HCT116 (cell line): ENCODE results near the gene TRABD. TPM values are rescaled to one million over a fixed set of nuclear protein-coding genes. Genes with fewer than 3 reads are reported as not detected.
A peak's percentile ranks its signal among the peaks of the same experiment; 100 is the strongest.

Experiments used
- ATAC-seq: fragments of 200-7000 bp; cut with Tn5 transposase; 2 replicates; pipeline ENCODE4 v1.9.1; 2020; ENCODE audit warnings: mild to moderate bottlenecking, moderate library complexity
- BruUV-seq: library from RNA; stranded (reverse); fragments of 400-500 nt; replicated peaks from 2 replicates; lab custom pipeline; 2021; lab: Mats Ljungman, UMichigan
- CTCF ChIA-PET: fragments of 300-600 bp; sonication (Branson Sonifier 250); formaldehyde crosslinking; loops from one replicate; lab custom pipeline; 2021; ENCODE audit warnings: antibody characterized with exemption; lab: Charles Lee
- POLR2A ChIA-PET: fragments of 300-600, 350-600 bp; sonication (Branson Sonifier 250); formaldehyde crosslinking; loops from one replicate; lab custom pipeline; 2021; ENCODE audit warnings: antibody characterized with exemption; lab: Charles Lee
- RAD21 ChIA-PET, 2 experiments: fragments of 300-600 bp; sonication (Branson Sonifier 250); formaldehyde crosslinking; loops; one replicate each; lab custom pipeline; 2023; ENCODE audit warnings: low total read pairs in 2 of 2; ENCODE audit not compliant: uncharacterized antibody in 2 of 2, unreplicated experiment in 2 of 2, low non-redundant PET in 1 of 2; lab: Charles Lee
- DNase-seq: peaks from one replicate; pipeline ENCODE4 v3.0.0-alpha.2; 2010; ENCODE audit warnings: low read depth, low spot score
- H2AFZ ChIP-seq: fragments of 200-600 bp; shearing (Covaris generic), sonication (generic); 2 replicates; pipeline ENCODE4 v1.6.1; 2017; ENCODE audit warnings: low read depth, mixed run types, mixed read lengths, antibody characterized with exemption, low read length; ENCODE audit not compliant: poor library complexity, severe bottlenecking
- H3K27ac ChIP-seq: 2 replicates; pipeline ENCODE4 v1.5.1; 2012; ENCODE audit warnings: low read depth, low read length
- H3K27me3 ChIP-seq: fragments of 200-600 bp; sonication (generic); 2 replicates; pipeline ENCODE4 v1.6.1; 2016; ENCODE audit warnings: mixed run types, low read length, mixed read lengths; ENCODE audit not compliant: insufficient read depth
- H3K36me3 ChIP-seq, 2 experiments: fragments of 200-500 bp in 1 of 2; fragments of 200-600 bp in 1 of 2; sonication (Bioruptor generic) in 1 of 2; sonication (generic) in 1 of 2; 2 replicates each; pipeline versions ENCODE4 v1.5.1 to v1.6.1; 2014 to 2016; ENCODE audit warnings: low read length in 2 of 2, inconsistent platforms in 1 of 2, mixed read lengths in 1 of 2, mixed run types in 1 of 2; ENCODE audit not compliant: insufficient read depth in 2 of 2, control insufficient read depth in 1 of 2
- H3K4me1 ChIP-seq, 2 experiments: fragments of 200-600 bp in 1 of 2; sonication (generic) in 1 of 2; 2 replicates each; pipeline versions ENCODE4 v1.5.1 to v1.6.1; 2012 to 2017; ENCODE audit warnings: low read length in 2 of 2, inconsistent platforms in 1 of 2, mild to moderate bottlenecking in 1 of 2, mixed read lengths in 1 of 2, mixed run types in 1 of 2, moderate library complexity in 1 of 2; ENCODE audit not compliant: insufficient read depth in 2 of 2, control insufficient read depth in 1 of 2
- H3K4me2 ChIP-seq: fragments of 200-600 bp; sonication (generic); 2 replicates; pipeline ENCODE4 v1.6.1; 2017; ENCODE audit warnings: mixed run types, low read length, mixed read lengths
- H3K4me3 ChIP-seq, 2 experiments: fragments of 200-600 bp in 1 of 2; sonication (generic) in 1 of 2; replicated peaks in 1 of 2; 2 replicates each; pipeline ENCODE4 v1.5.1; 2011 to 2016; ENCODE audit warnings: low read length in 2 of 2, control low read depth in 1 of 2, low read depth in 1 of 2, mild to moderate bottlenecking in 1 of 2, mixed read lengths in 1 of 2, mixed run types in 1 of 2
- H3K79me2 ChIP-seq: fragments of 200-600 bp; sonication (generic); 2 replicates; pipeline ENCODE4 v1.6.1; 2017; ENCODE audit warnings: mild to moderate bottlenecking, mixed run types, low read length, moderate library complexity, mixed read lengths; ENCODE audit not compliant: insufficient read depth
- H3K9ac ChIP-seq: fragments of 200-600 bp; sonication (generic); 2 replicates; pipeline ENCODE4 v1.6.1; 2016; ENCODE audit warnings: low read length, mixed read lengths
- H3K9me2 ChIP-seq: fragments of 200-600 bp; sonication (generic), shearing (Covaris generic); 2 replicates; pipeline ENCODE4 v1.6.1; 2017; ENCODE audit warnings: mixed run types, mild to moderate bottlenecking, moderate library complexity; ENCODE audit not compliant: insufficient read depth
- H3K9me3 ChIP-seq, 2 experiments: fragments of 200-500 bp in 1 of 2; fragments of 200-600 bp in 1 of 2; sonication (Bioruptor generic) in 1 of 2; sonication (generic) in 1 of 2; 2 replicates each; pipeline ENCODE4 v1.6.1; 2014 to 2017; ENCODE audit warnings: low read length in 2 of 2, mixed read lengths in 2 of 2, inconsistent platforms in 1 of 2, low read depth in 1 of 2, mild to moderate bottlenecking in 1 of 2, mixed run types in 1 of 2, moderate library complexity in 1 of 2; ENCODE audit not compliant: control insufficient read depth in 1 of 2, insufficient read depth in 1 of 2
- H4K20me1 ChIP-seq: fragments of 200-600 bp; sonication (generic), shearing (Covaris generic); 2 replicates; pipeline ENCODE4 v1.6.1; 2017; ENCODE audit warnings: mixed run types, mild to moderate bottlenecking, moderate library complexity; ENCODE audit not compliant: insufficient read depth
- ATF3 ChIP-seq: IDR thresholded peaks from 2 replicates; pipeline ENCODE4 v1.6.1; 2012
- CEBPB ChIP-seq: IDR thresholded peaks from 2 replicates; pipeline ENCODE4 v1.6.1; 2012; ENCODE audit warnings: low read depth
- EGR1 ChIP-seq: IDR thresholded peaks from 2 replicates; pipeline ENCODE4 v1.6.1; 2012; ENCODE audit warnings: low read depth
- FOSL1 ChIP-seq: IDR thresholded peaks from 2 replicates; pipeline ENCODE4 v1.6.1; 2012; ENCODE audit warnings: low read depth
- JUND ChIP-seq: IDR thresholded peaks from 2 replicates; pipeline ENCODE4 v1.6.1; 2012
- POLR2A ChIP-seq: IDR thresholded peaks from 2 replicates; pipeline ENCODE4 v1.7.0; 2011; ENCODE audit warnings: borderline replicate concordance; ENCODE audit not compliant: insufficient read depth, insufficient read length; ENCODE audit errors: extremely low read depth
- RAD21 ChIP-seq: IDR thresholded peaks from 2 replicates; pipeline ENCODE4 v1.6.1; 2012; ENCODE audit warnings: low read depth, mild to moderate bottlenecking
- SIN3A ChIP-seq: IDR thresholded peaks from 2 replicates; pipeline ENCODE4 v1.6.1; 2012; ENCODE audit warnings: low read depth
- SP1 ChIP-seq: IDR thresholded peaks from 2 replicates; pipeline ENCODE4 v1.6.1; 2012; ENCODE audit warnings: low read depth
- TCF7L2 ChIP-seq: IDR thresholded peaks from 2 replicates; pipeline ENCODE4 v1.7.0; 2011; ENCODE audit warnings: borderline replicate concordance, inconsistent platforms; ENCODE audit not compliant: insufficient read depth, insufficient read length; ENCODE audit errors: extremely low read depth
- ZFX ChIP-seq: fragments of 450-650 bp; IDR thresholded peaks from 2 replicates; pipeline ENCODE4 v1.6.1; 2017
- ZNF274 ChIP-seq: fragments of 200-500 bp; sonication (Bioruptor generic); IDR thresholded peaks from 2 replicates; pipeline ENCODE4 v1.6.1; 2014; ENCODE audit warnings: mild to moderate bottlenecking, low read depth, low read length, inconsistent platforms
- intact Hi-C: fragments of 100-400 bp; cut with micrococcal nuclease; formaldehyde crosslinking; loops from 2 replicates; pipeline ENCODE4 v1.10.0; 2022
- total RNA-seq: library from RNA; stranded (reverse); gene quantifications from one replicate; pipeline ENCODE4 v1.2.1, GENCODE V29; 2021; ENCODE audit not compliant: unreplicated experiment
- TF ChIP-seq, protein P1 (sequence below): IDR thresholded peaks from 2 replicates; pipeline ENCODE4 v1.6.1; 2012; ENCODE audit warnings: low read depth

Gene TRABD
- total RNA-seq, 1 experiment from 2014 or later: 90.3 TPM

- Histone ChIP-seq H3K9me2 (no peaks in the 10 kb centered on the region), H3K27ac (peak overlapping the region; percentile 81), H3K27me3 (no peaks in the 10 kb centered on the region), H3K4me3 (peak overlapping the region; percentile 93 to 95), H3K9ac (peak overlapping the region; percentile 92), H3K9me3 (no peaks in the 10 kb centered on the region)
- ChIA-PET POLR2A (interaction anchor here (0.7 kb wide), 1 partner anchor 89 kb away, joined by 3 read pairs; no protein-coding TSS in a partner anchor), CTCF (interaction anchor here (0.8 kb wide), 1 partner anchor 10 kb away, joined by 3 read pairs; no protein-coding TSS in a partner anchor)
- DNase-seq (no peak), ATAC-seq (no peak)
- intact Hi-C loops: no loop called here
- no TSS peak for BruUV-seq
- no peak for TF ChIP-seq SP1
- TF ChIP-seq ZFX: no peak
- TF ChIP-seq CEBPB: no peak
- TF ChIP-seq, protein P1, sequence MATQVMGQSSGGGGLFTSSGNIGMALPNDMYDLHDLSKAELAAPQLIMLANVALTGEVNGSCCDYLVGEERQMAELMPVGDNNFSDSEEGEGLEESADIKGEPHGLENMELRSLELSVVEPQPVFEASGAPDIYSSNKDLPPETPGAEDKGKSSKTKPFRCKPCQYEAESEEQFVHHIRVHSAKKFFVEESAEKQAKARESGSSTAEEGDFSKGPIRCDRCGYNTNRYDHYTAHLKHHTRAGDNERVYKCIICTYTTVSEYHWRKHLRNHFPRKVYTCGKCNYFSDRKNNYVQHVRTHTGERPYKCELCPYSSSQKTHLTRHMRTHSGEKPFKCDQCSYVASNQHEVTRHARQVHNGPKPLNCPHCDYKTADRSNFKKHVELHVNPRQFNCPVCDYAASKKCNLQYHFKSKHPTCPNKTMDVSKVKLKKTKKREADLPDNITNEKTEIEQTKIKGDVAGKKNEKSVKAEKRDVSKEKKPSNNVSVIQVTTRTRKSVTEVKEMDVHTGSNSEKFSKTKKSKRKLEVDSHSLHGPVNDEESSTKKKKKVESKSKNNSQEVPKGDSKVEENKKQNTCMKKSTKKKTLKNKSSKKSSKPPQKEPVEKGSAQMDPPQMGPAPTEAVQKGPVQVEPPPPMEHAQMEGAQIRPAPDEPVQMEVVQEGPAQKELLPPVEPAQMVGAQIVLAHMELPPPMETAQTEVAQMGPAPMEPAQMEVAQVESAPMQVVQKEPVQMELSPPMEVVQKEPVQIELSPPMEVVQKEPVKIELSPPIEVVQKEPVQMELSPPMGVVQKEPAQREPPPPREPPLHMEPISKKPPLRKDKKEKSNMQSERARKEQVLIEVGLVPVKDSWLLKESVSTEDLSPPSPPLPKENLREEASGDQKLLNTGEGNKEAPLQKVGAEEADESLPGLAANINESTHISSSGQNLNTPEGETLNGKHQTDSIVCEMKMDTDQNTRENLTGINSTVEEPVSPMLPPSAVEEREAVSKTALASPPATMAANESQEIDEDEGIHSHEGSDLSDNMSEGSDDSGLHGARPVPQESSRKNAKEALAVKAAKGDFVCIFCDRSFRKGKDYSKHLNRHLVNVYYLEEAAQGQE: no peak
- TF ChIP-seq POLR2A: no peak
- no peak for TF ChIP-seq ATF3
- no peak for TF ChIP-seq EGR1
- TF ChIP-seq JUND: no peak
- no peak for TF ChIP-seq RAD21
- TF ChIP-seq FOSL1: no peak
- TF ChIP-seq TCF7L2: no peak
- no peak for TF ChIP-seq SIN3A
- TF ChIP-seq ZNF274: no peak
- TF ChIP-seq, all 23 proteins: peak for 0
- RAD21 ChIA-PET: no interaction called here
- Histone ChIP-seq H3K79me2 (peaks cover 86% of the 10 kb centered on the region), H2AFZ (no peak overlapping the region), H3K36me3 (peaks cover 7 to 29% of the 10 kb centered on the region in 2 experiments; a peak in 2 of 4 replicates), H3K4me2 (peak overlapping the region; percentile 92), H3K4me1 (peaks cover 23 to 55% of the 10 kb centered on the region in 2 experiments), H4K20me1 (no peaks in the 10 kb centered on the region)
Observed at GRCh38 chr22:50243685-50244419, 58.1 kb downstream of the TRABD start.
